Memory B cell (primary cell): ENCODE data around the gene COX4I1.

Source experiments
- ATAC-seq: fragments of 150-1000 bp; cut with Tn5 transposase; 2 replicates; pipeline ENCODE4 v1.10.0; 2021; ENCODE audit warnings: low read depth, mild to moderate bottlenecking, moderate library complexity
- DNase-seq, 2 donors: peaks; one replicate each; pipeline ENCODE4 v3.0.0; 2022; ENCODE audit warnings: low spot score in 2 of 2
- H3K27ac Mint-ChIP-seq: one replicate; pipeline ENCODE4 v1.8.0; 2022; ENCODE audit warnings: mild to moderate bottlenecking, moderate library complexity, mixed read lengths
- H3K27me3 Mint-ChIP-seq: one replicate; pipeline ENCODE4 v1.8.0; 2022; ENCODE audit warnings: mixed read lengths
- H3K36me3 Mint-ChIP-seq: one replicate; pipeline ENCODE4 v1.8.0; 2022; ENCODE audit warnings: mild to moderate bottlenecking, mixed read lengths
- H3K4me1 Mint-ChIP-seq: one replicate; pipeline ENCODE4 v1.8.0; 2022; ENCODE audit warnings: mixed read lengths
- H3K4me3 Mint-ChIP-seq: one replicate; pipeline ENCODE4 v1.8.0; 2022; ENCODE audit warnings: mild to moderate bottlenecking, moderate library complexity, mixed read lengths
- H3K9me3 Mint-ChIP-seq: one replicate; pipeline ENCODE4 v1.8.0; 2022; ENCODE audit warnings: mixed read lengths

Gene COX4I1

GRCh38 chr16:85778873-85779272 is 20.6 kb upstream of the COX4I1 start:
- Mint-ChIP-seq H3K36me3 (peaks cover 15% of the 10 kb centered on the region), H3K4me3 (no peak overlapping the region), H3K9me3 (no peaks in the 10 kb centered on the region), H3K4me1 (peaks cover 4% of the 10 kb centered on the region), H3K27ac (no peak overlapping the region), H3K27me3 (no peaks in the 10 kb centered on the region)
- ATAC-seq (no peak), DNase-seq (no peak)

GRCh38 chr16:85780281-85780680 is 19.2 kb upstream of the COX4I1 start:
- ATAC-seq, result no peak
- H3K27ac Mint-ChIP-seq, result no peak overlapping the region
- H3K36me3 Mint-ChIP-seq, result peaks cover 17% of the 10 kb centered on the region
- no peak for DNase-seq
- no peaks in the 10 kb centered on the region for H3K27me3 Mint-ChIP-seq
- no peaks in the 10 kb centered on the region for H3K9me3 Mint-ChIP-seq
- no peak overlapping the region for H3K4me3 Mint-ChIP-seq
- H3K4me1 Mint-ChIP-seq, result peaks cover 4% of the 10 kb centered on the region

DNA sequence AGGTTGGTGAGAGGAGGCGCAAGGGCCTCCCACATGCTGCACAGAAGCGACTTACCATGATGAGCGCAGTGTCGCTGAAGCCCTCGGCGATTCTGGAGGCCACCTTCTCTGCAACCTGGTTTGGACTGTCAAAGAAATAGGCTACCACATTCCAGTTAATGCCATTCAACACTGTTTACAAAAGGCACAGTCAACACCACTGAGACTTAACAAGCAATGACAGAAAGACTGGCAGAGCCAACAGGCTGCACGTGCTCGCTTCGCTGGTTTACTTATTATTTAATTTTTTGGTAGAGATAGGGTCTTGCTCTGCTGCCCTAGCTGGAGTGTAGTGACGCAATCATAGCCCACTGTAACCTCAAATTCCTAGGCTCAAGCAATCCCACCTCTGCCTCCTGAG is 18.3 kb upstream of the COX4I1 start:
- Mint-ChIP-seq H3K4me3 (no peak overlapping the region), H3K36me3 (peaks cover 25% of the 10 kb centered on the region), H3K27me3 (no peaks in the 10 kb centered on the region), H3K4me1 (peaks cover 4% of the 10 kb centered on the region), H3K27ac (no peak overlapping the region), H3K9me3 (no peaks in the 10 kb centered on the region)
- DNase-seq (no peak), ATAC-seq (no peak)

GRCh38 chr16:85781695-85782370 is 17.7 kb upstream of the COX4I1 start:
- no peak overlapping the region for H3K4me3 Mint-ChIP-seq
- no peak for ATAC-seq
- H3K4me1 Mint-ChIP-seq, result peaks cover 4% of the 10 kb centered on the region
- H3K9me3 Mint-ChIP-seq, result no peaks in the 10 kb centered on the region
- H3K27me3 Mint-ChIP-seq, result no peaks in the 10 kb centered on the region
- H3K27ac Mint-ChIP-seq, result no peak overlapping the region
- DNase-seq, result no peak
- H3K36me3 Mint-ChIP-seq, result peaks cover 28% of the 10 kb centered on the region

GRCh38 chr16:85782451-85782850 is 17.0 kb upstream of the COX4I1 start:
- H3K4me3 Mint-ChIP-seq, result no peak overlapping the region
- DNase-seq (no peak), ATAC-seq (no peak)
- no peaks in the 10 kb centered on the region for H3K9me3 Mint-ChIP-seq
- H3K27me3 Mint-ChIP-seq, result no peaks in the 10 kb centered on the region
- peaks cover 4% of the 10 kb centered on the region for H3K4me1 Mint-ChIP-seq
- H3K36me3 Mint-ChIP-seq, result peaks cover 29% of the 10 kb centered on the region
- H3K27ac Mint-ChIP-seq, result peak overlapping the region; percentile 16

DNA sequence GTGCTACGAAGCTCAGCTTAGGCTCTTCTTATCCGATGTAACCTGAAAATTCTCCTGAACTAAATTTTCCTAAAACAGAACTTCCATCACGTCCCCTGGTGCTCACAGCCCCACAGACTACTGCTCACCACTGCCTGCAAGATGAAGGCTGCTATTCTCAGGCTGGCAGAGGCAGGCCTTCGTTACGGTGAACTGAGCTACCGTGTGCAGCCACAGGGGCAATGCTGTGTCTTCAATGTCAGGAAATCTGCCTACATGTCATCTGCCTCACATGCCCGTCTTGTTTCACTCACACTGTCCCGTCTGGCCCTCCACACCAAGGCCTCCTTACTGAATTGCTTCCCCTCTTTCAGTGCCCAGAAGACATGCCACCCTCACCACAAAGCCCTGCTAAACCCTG is 16.1 kb upstream of the COX4I1 start:
- Mint-ChIP-seq H3K36me3 (peaks cover 33% of the 10 kb centered on the region), H3K27me3 (no peaks in the 10 kb centered on the region), H3K4me3 (no peak overlapping the region), H3K9me3 (no peaks in the 10 kb centered on the region), H3K27ac (peak overlapping the region; percentile 22), H3K4me1 (peaks cover 4% of the 10 kb centered on the region)
- ATAC-seq (no peak), DNase-seq (no peak)

DNA sequence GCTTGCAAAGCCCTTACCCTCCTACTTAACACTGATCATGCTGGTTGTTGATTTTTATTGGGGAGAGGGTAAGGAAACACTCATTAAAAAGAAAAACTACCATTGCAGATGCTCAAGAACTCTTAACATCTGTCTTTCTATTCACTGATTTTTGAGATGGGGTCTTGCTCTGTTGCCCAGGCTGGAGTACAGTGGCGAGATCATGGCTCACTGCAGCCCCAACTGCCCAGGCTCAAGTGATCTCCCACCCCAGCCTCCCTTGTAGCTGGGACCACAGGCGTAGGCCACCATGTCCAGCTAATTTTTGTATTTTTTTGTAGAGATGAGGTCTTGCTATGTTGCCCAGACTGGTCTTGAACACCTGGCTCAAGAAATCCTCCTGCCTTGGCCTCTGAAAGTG is 14.7 kb upstream of the COX4I1 start:
- Mint-ChIP-seq H3K4me3 (no peak overlapping the region), H3K27me3 (no peaks in the 10 kb centered on the region), H3K4me1 (peaks cover 4% of the 10 kb centered on the region), H3K27ac (no peak overlapping the region), H3K36me3 (peaks cover 32% of the 10 kb centered on the region), H3K9me3 (no peaks in the 10 kb centered on the region)
- ATAC-seq, result no peak
- no peak for DNase-seq

DNA sequence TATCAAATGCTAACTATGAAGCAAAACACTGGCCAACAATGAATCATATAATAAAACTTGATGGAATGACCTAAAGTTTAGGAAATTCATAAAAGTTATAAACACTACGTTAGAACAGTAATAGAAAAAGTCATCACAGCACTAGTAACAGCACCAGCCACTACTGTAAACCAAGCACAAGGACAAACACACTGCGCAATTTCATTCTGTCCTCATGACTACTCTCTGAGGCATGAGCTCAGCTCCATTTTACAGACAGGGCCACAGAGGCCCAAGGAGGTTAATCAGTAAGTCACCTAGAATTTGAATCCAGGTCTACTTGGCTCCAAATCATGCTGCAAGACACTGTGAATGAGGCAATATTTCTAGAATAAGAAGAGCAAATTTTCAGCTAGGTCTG is 13.6 kb upstream of the COX4I1 start:
- H3K36me3 Mint-ChIP-seq, result peaks cover 27% of the 10 kb centered on the region

GRCh38 chr16:85788819-85789218 is 10.7 kb upstream of the COX4I1 start:
- peaks cover 41% of the 10 kb centered on the region for H3K36me3 Mint-ChIP-seq
- H3K9me3 Mint-ChIP-seq, result peaks cover 4% of the 10 kb centered on the region
- H3K4me3 Mint-ChIP-seq, result no peak overlapping the region
- ATAC-seq (no peak), DNase-seq (no peak)
- no peaks in the 10 kb centered on the region for H3K27me3 Mint-ChIP-seq
- H3K27ac Mint-ChIP-seq, result no peak overlapping the region
- peaks cover 9% of the 10 kb centered on the region for H3K4me1 Mint-ChIP-seq

More for the DNA sequence above, 13.6 kb upstream of the COX4I1 start:
- DNase-seq (no peak), ATAC-seq (no peak)
- Mint-ChIP-seq H3K4me3 (no peak overlapping the region), H3K4me1 (peaks cover 4% of the 10 kb centered on the region), H3K27ac (no peak overlapping the region), H3K9me3 (no peaks in the 10 kb centered on the region), H3K27me3 (no peaks in the 10 kb centered on the region)

DNA sequence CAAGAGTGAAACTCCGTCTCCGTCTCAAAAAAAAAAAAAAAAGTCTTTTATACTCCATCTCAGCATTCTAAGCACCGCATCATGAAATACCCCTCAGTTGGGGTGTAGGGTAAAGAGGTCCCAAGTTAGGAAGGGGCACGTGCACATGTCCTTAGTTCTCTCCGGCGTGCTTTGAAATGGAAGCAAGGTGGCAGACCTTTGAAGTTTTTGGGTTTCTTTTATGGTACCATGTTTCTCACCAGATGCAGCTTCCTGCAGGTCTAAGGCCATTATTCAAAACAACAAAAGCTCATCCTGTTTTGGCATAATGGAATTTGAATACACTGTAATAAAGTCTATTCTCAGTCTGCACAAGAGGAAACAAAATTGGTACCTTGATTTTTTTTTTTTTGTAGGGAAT is 9.7 kb upstream of the COX4I1 start:
- no peak for DNase-seq
- ATAC-seq, result no peak
- peaks cover 4% of the 10 kb centered on the region for H3K9me3 Mint-ChIP-seq
- no peak overlapping the region for H3K27ac Mint-ChIP-seq
- H3K36me3 Mint-ChIP-seq, result peaks cover 40% of the 10 kb centered on the region
- H3K27me3 Mint-ChIP-seq, result no peaks in the 10 kb centered on the region
- H3K4me1 Mint-ChIP-seq, result peaks cover 11% of the 10 kb centered on the region
- no peak overlapping the region for H3K4me3 Mint-ChIP-seq

GRCh38 chr16:85793662-85794298 is 5.7 kb upstream of the COX4I1 start:
- Mint-ChIP-seq H3K36me3 (peaks cover 38% of the 10 kb centered on the region), H3K9me3 (peaks cover 4% of the 10 kb centered on the region), H3K4me3 (no peak overlapping the region), H3K4me1 (peaks cover 19% of the 10 kb centered on the region), H3K27ac (no peak overlapping the region), H3K27me3 (no peaks in the 10 kb centered on the region)
- DNase-seq (no peak), ATAC-seq (no peak)

- H3K27me3 Mint-ChIP-seq, result no peaks in the 10 kb centered on the region
- peaks cover 36% of the 10 kb centered on the region for H3K36me3 Mint-ChIP-seq
- H3K27ac Mint-ChIP-seq, result no peak overlapping the region
- peaks cover 4% of the 10 kb centered on the region for H3K9me3 Mint-ChIP-seq
- H3K4me1 Mint-ChIP-seq, result peaks cover 19% of the 10 kb centered on the region
- DNase-seq (no peak), ATAC-seq (no peak)
- H3K4me3 Mint-ChIP-seq, result no peak overlapping the region
Observed at GRCh38 chr16:85794696-85795095, 4.8 kb upstream of the COX4I1 start.

DNA sequence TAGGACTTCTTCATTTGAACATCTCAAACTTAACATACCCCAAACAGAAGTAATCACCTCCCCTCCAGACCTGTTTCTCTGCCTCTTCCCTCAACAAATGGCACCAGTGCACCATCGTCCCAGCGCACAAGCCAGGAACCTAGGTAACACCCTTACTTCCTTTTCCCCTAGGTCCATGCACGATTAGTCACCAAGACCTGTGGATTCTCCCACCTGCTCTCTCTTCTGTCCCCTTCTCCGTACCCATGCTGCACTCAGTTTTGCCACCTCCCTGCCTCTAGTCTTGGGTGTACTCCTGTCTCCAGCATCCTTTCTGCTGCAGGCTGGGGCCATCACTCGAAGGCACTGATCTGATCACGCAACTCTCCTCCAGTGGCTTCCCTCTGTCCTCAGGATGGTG is 3.3 kb upstream of the COX4I1 start:
- Mint-ChIP-seq H3K27me3 (no peaks in the 10 kb centered on the region), H3K36me3 (peaks cover 34% of the 10 kb centered on the region), H3K27ac (no peak overlapping the region), H3K4me3 (no peak overlapping the region), H3K9me3 (peaks cover 4% of the 10 kb centered on the region), H3K4me1 (peaks cover 26% of the 10 kb centered on the region)
- no peak for ATAC-seq
- DNase-seq, result no peak

- DNase-seq (no peak), ATAC-seq (no peak)
- Mint-ChIP-seq H3K27ac (no peak overlapping the region), H3K4me1 (peaks cover 28% of the 10 kb centered on the region), H3K27me3 (no peaks in the 10 kb centered on the region), H3K36me3 (peaks cover 34% of the 10 kb centered on the region), H3K9me3 (peaks cover 3% of the 10 kb centered on the region), H3K4me3 (no peak overlapping the region)
Observed at GRCh38 chr16:85796599-85796998, 2.9 kb upstream of the COX4I1 start.

- H3K36me3 Mint-ChIP-seq, result peaks cover 31% of the 10 kb centered on the region
- no peaks in the 10 kb centered on the region for H3K9me3 Mint-ChIP-seq
- peaks cover 28% of the 10 kb centered on the region for H3K4me1 Mint-ChIP-seq
- no peak for DNase-seq
- H3K4me3 Mint-ChIP-seq, result peak overlapping the region; percentile 92
- no peaks in the 10 kb centered on the region for H3K27me3 Mint-ChIP-seq
- ATAC-seq, result no peak
- H3K27ac Mint-ChIP-seq, result peak overlapping the region; percentile 98
Observed at GRCh38 chr16:85798283-85798776, 1.2 kb upstream of the COX4I1 start.
